RWPE2 (cell line): ENCODE data around the gene RNF115.
A peak's percentile ranks its signal among the peaks of the same experiment; 100 is the strongest.
"Not testable (repeated sequence)": the region's sequence is repeated elsewhere in the genome, so short reads cannot be mapped to it uniquely, and the experiment has no call there.

Experiments used
- ATAC-seq: fragments of 200-7000 bp; cut with Tn5 transposase; 3 replicates; pipeline ENCODE4 v1.9.1; 2021; ENCODE audit warnings: low read depth
- DNase-seq: peaks from one replicate; pipeline ENCODE4 v3.0.0-alpha.2; 2020; ENCODE audit warnings: low spot score
- H3K27ac ChIP-seq: fragments of 450-650 bp; 2 replicates; pipeline ENCODE4 v1.5.1; 2017; ENCODE audit warnings: mild to moderate bottlenecking; ENCODE audit not compliant: poor library complexity, severe bottlenecking
- H3K27me3 ChIP-seq: fragments of 250-450 bp; sonication (Bioruptor Pico); 2 replicates; pipeline ENCODE4 v1.5.1; 2021; ENCODE audit warnings: mild to moderate bottlenecking, moderate library complexity; ENCODE audit not compliant: insufficient read depth, poor library complexity, severe bottlenecking
- H3K36me3 ChIP-seq: fragments of 250-450 bp; sonication (Bioruptor Pico); 2 replicates; pipeline ENCODE4 v1.5.1; 2020; ENCODE audit warnings: low read depth, mild to moderate bottlenecking, moderate library complexity
- H3K4me1 ChIP-seq: fragments of 250-450 bp; sonication (Bioruptor Pico); 2 replicates; pipeline ENCODE4 v1.5.1; 2021; ENCODE audit warnings: mild to moderate bottlenecking, moderate library complexity; ENCODE audit not compliant: insufficient read depth, poor library complexity, severe bottlenecking
- H3K4me3 ChIP-seq: fragments of 250-450 bp; sonication (Bioruptor Pico); 2 replicates; pipeline ENCODE4 v1.5.1; 2021; ENCODE audit warnings: mild to moderate bottlenecking, moderate library complexity; ENCODE audit not compliant: severe bottlenecking
- H3K9me3 ChIP-seq: fragments of 250-450 bp; sonication (Bioruptor Pico); 2 replicates; pipeline ENCODE4 v1.5.1; 2021; ENCODE audit warnings: mild to moderate bottlenecking, moderate library complexity; ENCODE audit not compliant: severe bottlenecking
- TF ChIP-seq, protein P1 (sequence below): fragments of 450-650 bp; IDR thresholded peaks from one replicate; pipeline ENCODE4 v1.5.1; 2017; ENCODE audit warnings: mild to moderate bottlenecking, moderate library complexity; ENCODE audit not compliant: poor library complexity, severe bottlenecking

RNF115 gene

DNA sequence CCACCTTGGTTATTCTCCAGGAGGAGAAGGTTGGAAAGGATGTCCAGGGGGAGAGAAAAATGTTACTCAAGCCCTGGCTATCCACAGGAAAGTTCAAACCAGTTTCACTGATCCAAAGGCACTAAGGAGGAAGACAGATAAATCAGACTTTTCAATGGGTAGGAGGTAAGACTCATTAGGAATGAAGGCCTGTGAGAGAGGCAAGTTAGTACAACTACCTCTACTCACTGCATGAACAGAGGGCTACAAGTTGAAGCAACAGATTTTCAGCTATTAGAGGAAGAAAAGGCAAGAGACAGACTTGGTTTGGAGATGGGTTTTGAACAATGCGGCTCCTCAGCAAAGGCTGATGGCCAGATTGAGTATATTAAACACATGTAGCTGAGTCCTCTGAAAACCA lies 87.7 kb downstream of the RNF115 start:
- ATAC-seq: no peak
- TF ChIP-seq, protein P1, sequence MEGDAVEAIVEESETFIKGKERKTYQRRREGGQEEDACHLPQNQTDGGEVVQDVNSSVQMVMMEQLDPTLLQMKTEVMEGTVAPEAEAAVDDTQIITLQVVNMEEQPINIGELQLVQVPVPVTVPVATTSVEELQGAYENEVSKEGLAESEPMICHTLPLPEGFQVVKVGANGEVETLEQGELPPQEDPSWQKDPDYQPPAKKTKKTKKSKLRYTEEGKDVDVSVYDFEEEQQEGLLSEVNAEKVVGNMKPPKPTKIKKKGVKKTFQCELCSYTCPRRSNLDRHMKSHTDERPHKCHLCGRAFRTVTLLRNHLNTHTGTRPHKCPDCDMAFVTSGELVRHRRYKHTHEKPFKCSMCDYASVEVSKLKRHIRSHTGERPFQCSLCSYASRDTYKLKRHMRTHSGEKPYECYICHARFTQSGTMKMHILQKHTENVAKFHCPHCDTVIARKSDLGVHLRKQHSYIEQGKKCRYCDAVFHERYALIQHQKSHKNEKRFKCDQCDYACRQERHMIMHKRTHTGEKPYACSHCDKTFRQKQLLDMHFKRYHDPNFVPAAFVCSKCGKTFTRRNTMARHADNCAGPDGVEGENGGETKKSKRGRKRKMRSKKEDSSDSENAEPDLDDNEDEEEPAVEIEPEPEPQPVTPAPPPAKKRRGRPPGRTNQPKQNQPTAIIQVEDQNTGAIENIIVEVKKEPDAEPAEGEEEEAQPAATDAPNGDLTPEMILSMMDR: no peak
- Histone ChIP-seq H3K36me3 (no peaks in the 10 kb centered on the region), H3K4me1 (peaks cover 10% of the 10 kb centered on the region), H3K27ac (peak overlapping the region; percentile 18), H3K4me3 (no peak overlapping the region), H3K27me3 (no peaks in the 10 kb centered on the region), H3K9me3 (no peaks in the 10 kb centered on the region)
- DNase-seq: no peak

DNA sequence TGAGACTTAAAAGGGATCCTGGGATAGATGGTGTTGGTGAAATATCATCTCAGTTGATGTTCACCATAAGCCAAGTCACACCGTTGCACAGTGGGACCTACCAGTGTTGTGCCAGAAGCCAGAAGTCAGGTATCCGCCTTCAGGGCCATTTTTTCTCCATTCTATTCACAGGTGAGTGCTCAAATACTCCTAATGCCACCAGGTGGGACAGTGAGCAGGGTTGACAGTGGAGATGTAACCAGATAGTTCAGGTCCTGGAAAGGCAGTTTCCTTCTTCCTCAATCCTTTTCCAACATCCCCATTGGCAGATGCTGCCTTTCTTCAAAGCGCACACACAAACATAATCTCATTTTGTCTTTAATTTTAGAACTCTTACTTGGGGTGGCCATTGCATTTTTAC lies 93.0 kb downstream of the RNF115 start:
- Histone ChIP-seq H3K4me3 (no peak overlapping the region), H3K27ac (no peak overlapping the region), H3K27me3 (no peaks in the 10 kb centered on the region), H3K36me3 (no peaks in the 10 kb centered on the region), H3K9me3 (no peaks in the 10 kb centered on the region), H3K4me1 (no peaks in the 10 kb centered on the region)
- TF ChIP-seq, protein P1: peak; percentile 10
- no peak for DNase-seq
- peak; percentile 46; the same call in 1 of the 3 replicates for ATAC-seq

DNA sequence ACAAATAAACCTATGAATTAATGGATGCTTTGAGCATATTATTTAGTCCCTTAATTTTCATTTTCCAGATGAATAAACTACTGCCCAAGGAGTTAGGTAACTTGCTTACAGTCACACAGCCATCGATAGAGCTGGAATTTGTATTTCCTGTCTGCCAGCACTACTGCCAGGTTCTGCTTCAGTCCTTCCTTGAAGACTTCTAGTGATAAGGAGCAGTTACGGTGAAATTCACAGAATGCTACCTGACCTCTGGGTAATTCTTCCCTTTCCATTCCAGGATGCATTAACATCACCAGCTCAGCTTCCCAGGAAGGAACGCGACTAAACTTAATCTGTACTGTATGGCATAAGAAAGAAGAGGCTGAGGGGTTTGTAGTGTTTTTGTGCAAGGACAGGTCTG lies 93.4 kb downstream of the RNF115 start:
- no peaks in the 10 kb centered on the region for H3K4me1 ChIP-seq
- no peaks in the 10 kb centered on the region for H3K36me3 ChIP-seq
- no peak for DNase-seq
- H3K4me3 ChIP-seq: no peak overlapping the region
- H3K27me3 ChIP-seq: no peaks in the 10 kb centered on the region
- TF ChIP-seq, protein P1: no peak
- no peak for ATAC-seq
- H3K27ac ChIP-seq: no peak overlapping the region
- no peaks in the 10 kb centered on the region for H3K9me3 ChIP-seq

- no peak overlapping the region for H3K4me3 ChIP-seq
- H3K9me3 ChIP-seq: no peaks in the 10 kb centered on the region
- TF ChIP-seq, protein P1: no peak
- DNase-seq: no peak
- no peaks in the 10 kb centered on the region for H3K27me3 ChIP-seq
- no peaks in the 10 kb centered on the region for H3K4me1 ChIP-seq
- no peak overlapping the region for H3K27ac ChIP-seq
- no peak for ATAC-seq
- no peaks in the 10 kb centered on the region for H3K36me3 ChIP-seq
These were observed 94.0 kb downstream of the RNF115 start for GRCh38 chr1:145729666-145730436.

DNA sequence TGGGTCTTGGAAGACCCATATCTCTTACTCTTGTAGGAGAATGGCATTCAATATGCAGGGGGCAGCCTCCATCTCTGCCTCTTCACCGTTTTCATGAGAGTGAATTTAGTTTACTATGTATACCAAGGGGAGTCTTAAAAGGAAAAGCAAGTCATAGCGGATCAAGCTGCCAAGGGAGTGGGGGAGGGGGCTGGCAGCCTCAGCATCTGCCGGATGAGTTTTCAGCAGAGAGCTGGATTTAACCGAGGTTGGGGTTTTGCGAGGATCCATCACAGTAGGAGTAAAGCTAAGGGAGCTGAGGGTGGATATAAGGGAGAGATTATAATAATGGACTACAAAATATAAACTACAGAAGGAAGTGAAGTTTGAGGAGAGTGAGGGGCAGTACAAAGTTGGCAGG lies 94.7 kb downstream of the RNF115 start:
- TF ChIP-seq, protein P1: no peak
- H3K9me3 ChIP-seq: no peaks in the 10 kb centered on the region
- H3K27ac ChIP-seq: no peak overlapping the region
- no peaks in the 10 kb centered on the region for H3K27me3 ChIP-seq
- no peak overlapping the region for H3K4me3 ChIP-seq
- no peaks in the 10 kb centered on the region for H3K36me3 ChIP-seq
- ATAC-seq: no peak
- DNase-seq: no peak
- H3K4me1 ChIP-seq: no peaks in the 10 kb centered on the region

DNA sequence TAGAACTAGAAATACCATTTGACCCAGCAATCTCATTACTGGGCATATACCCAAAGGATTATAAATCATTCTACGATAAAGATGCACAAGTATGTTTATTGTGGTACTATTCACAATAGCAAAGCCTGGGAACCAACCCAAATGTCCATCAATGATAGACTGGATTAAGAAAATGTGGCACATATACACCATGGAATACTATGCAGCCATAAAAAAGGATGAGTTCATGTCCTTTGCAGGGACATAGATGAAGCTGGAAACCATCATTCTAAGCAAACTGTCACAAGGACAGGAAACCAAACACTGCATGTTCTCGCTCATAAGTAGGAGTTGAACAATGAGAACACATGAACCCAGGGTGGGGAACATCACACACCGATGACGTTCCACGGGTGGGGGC lies 97.7 kb downstream of the RNF115 start:
- DNase-seq, H3K27me3 ChIP-seq, H3K4me1 ChIP-seq, H3K4me3 ChIP-seq, H3K27ac ChIP-seq, H3K9me3 ChIP-seq, ATAC-seq, H3K36me3 ChIP-seq: not testable (repeated sequence)
